Measurements from ENCODE around the gene KIAA1549. TPM values are rescaled to one million over a fixed set of nuclear protein-coding genes. Genes with fewer than 3 reads are reported as not detected.

The KIAA1549 gene
- total and polyA plus RNA-seq, 2 of the 8 experiments (the other 6 are each of a cell fraction or from before 2014, with no cell fraction given), result 6.5 to 17.3 TPM

GRCh38 chr7:138871814-138872090 lies 109.4 kb downstream of the KIAA1549 start:
- 91% methylated on average over 5 of the region's 5 CpGs; no CpG with 5 or more reads in 1 of the 2 experiments for WGBS, 2 experiments (ENCODE audit: extremely low coverage in 1 of 2, insufficient coverage in 1 of 2, insufficient read length in 1 of 2, insufficient replicate concordance in 2 of 2, low coverage in 1 of 2, low lambda C conversion rate in 2 of 2, missing lambda C conversion rate in 1 of 2)
- H3K79me1 ChIP-seq (ENCODE audit: low read depth, low read length), result no peaks in the 10 kb centered on the region
- no peak for TF ChIP-seq ASH2L (IDR thresholded peaks at IDR 0.05; ENCODE audit: low read length)
- no peak for TF ChIP-seq SIX5 (IDR thresholded peaks at IDR 0.05; ENCODE audit: low read depth, low read length)
- no peak for TF ChIP-seq EGR1 (IDR thresholded peaks at IDR 0.05; ENCODE audit: borderline replicate concordance, low read depth, low read length)
- TF ChIP-seq RAD21 (IDR thresholded peaks at IDR 0.05 in 1 of 2, conservative IDR thresholded peaks at IDR 0.05 in 1 of 2; ENCODE audit: low read depth in 2 of 2, low read length in 2 of 2), result no peak
- TF ChIP-seq SUZ12 (IDR thresholded peaks at IDR 0.05; ENCODE audit: low read length), result no peak
- TF ChIP-seq TAF7 (optimal IDR thresholded peaks at IDR 0.05; ENCODE audit: borderline replicate concordance, low read depth, low read length), result no peak

More at GRCh38 chr7:138871814-138872090, 109.4 kb downstream of the KIAA1549 start:
- CTCF ChIA-PET (ENCODE audit: partially characterized antibody), result interaction anchor here (1.0 to 1.2 kb wide), 3 partner anchors 10 to 17 kb away, joined by 3 to 5 read pairs (median 3); no protein-coding TSS in a partner anchor
- Histone ChIP-seq H2AFZ (ENCODE audit: low read length) (no peak overlapping the region), H2BK5ac (ENCODE audit: low read depth, low read length) (no peak overlapping the region), H3K23ac (ENCODE audit: insufficient read length) (no peak overlapping the region), H4K8ac (ENCODE audit: extremely low read depth, insufficient read depth, low read length) (no peak overlapping the region), H3K4me1 (replicated peaks in 1 of 4; ENCODE audit: control insufficient read depth in 3 of 4, insufficient read depth in 4 of 4, low read length in 3 of 4) (no peaks in the 10 kb centered on the region), H3K4me3 (ENCODE audit: extremely low read depth in 1 of 4, insufficient read depth in 2 of 4, low read depth in 3 of 4, low read length in 4 of 4) (no peak overlapping the region), H3K27ac (ENCODE audit: low read depth, low read length) (no peak overlapping the region), H4K91ac (replicated peaks; ENCODE audit: insufficient read length, low read length) (no peak overlapping the region), H2BK12ac (ENCODE audit: low read depth, low read length) (no peak overlapping the region), H3K18ac (ENCODE audit: extremely low read depth, low read length) (no peak overlapping the region), H3K4me2 (ENCODE audit: insufficient read depth in 1 of 2, low read depth in 2 of 2, low read length in 2 of 2) (no peak overlapping the region), H3K36me3 (ENCODE audit: control insufficient read depth in 2 of 4, insufficient read depth in 4 of 4, low read length in 3 of 4) (peaks cover 3 to 15% (median 10%) of the 10 kb centered on the region in 4 experiments; a peak in 5 of 8 replicates), H4K20me1 (replicated peaks in 1 of 2; ENCODE audit: control insufficient read depth in 1 of 2, insufficient read depth in 2 of 2, low read length in 2 of 2) (no peaks in the 10 kb centered on the region), H3K27me3 (replicated peaks in 1 of 4; ENCODE audit: control insufficient read depth in 3 of 4, extremely low read depth in 1 of 4, insufficient read depth in 3 of 4, low read length in 3 of 4) (no peaks in the 10 kb centered on the region), H3K14ac (ENCODE audit: insufficient read length) (no peak overlapping the region), H3K79me2 (ENCODE audit: control insufficient read depth in 1 of 2, insufficient read depth in 2 of 2, low read length in 2 of 2) (no peaks in the 10 kb centered on the region), H2AK5ac (ENCODE audit: low read depth, low read length) (no peak overlapping the region), H2BK120ac (replicated peaks; ENCODE audit: low read depth, low read length) (no peak overlapping the region), H3K56ac (replicated peaks; ENCODE audit: insufficient read length, low read depth, low read length) (no peak overlapping the region), H4K5ac (ENCODE audit: insufficient read length, low read depth, low read length) (no peak overlapping the region), H2BK20ac (ENCODE audit: low read length) (no peak overlapping the region), H3K9me3 (ENCODE audit: insufficient read depth in 2 of 2, low read depth in 1 of 2, low read length in 1 of 2) (no peaks in the 10 kb centered on the region), H2BK15ac (ENCODE audit: low read length) (no peak overlapping the region), H3K9ac (replicated peaks in 1 of 4; ENCODE audit: extremely low read depth in 1 of 4, low read depth in 3 of 4, low read length in 3 of 4) (no peak overlapping the region), H3K4ac (replicated peaks; ENCODE audit: insufficient read length, low read depth, low read length) (no peak overlapping the region), H3K23me2 (ENCODE audit: low read depth, low read length) (no peaks in the 10 kb centered on the region)
- no peak for DNase-seq (ENCODE audit: low read depth in 1 of 2, low spot score in 2 of 2)
- FAIRE-seq, result no peak
- POLR2A ChIA-PET (ENCODE audit: partially characterized antibody), result no interaction called here

All from H1 (cell line).